Neural cell (in vitro differentiated cells): ENCODE measurements around the gene PGF. TPM values are rescaled to one million over a fixed set of nuclear protein-coding genes. Genes with fewer than 3 reads are reported as not detected.

Experiments used
- H2AFZ ChIP-seq: fragments of 200-600, 300-800 bp; sonication (generic), shearing (Covaris generic); 2 replicates; pipeline ENCODE4 v1.6.0; 2014; ENCODE audit warnings: low read depth, mild to moderate bottlenecking, antibody characterized with exemption, low read length, moderate library complexity
- H3F3A ChIP-seq: fragments of 200-600 bp; shearing (Covaris generic); 2 replicates; pipeline ENCODE4 v1.6.1; 2016; ENCODE audit warnings: mild to moderate bottlenecking, moderate library complexity, mixed read lengths, antibody characterized with exemption, low read length; ENCODE audit not compliant: insufficient read depth, poor library complexity, severe bottlenecking
- H3K27ac ChIP-seq: fragments of 200-600, 300-800 bp; sonication (generic), shearing (Covaris generic); 2 replicates; pipeline ENCODE4 v1.5.1; 2014; ENCODE audit warnings: mild to moderate bottlenecking, low read length, moderate library complexity
- H3K27me3 ChIP-seq: fragments of 300-800, 200-600 bp; sonication (generic), shearing (Covaris generic); 2 replicates; pipeline ENCODE4 v1.6.0; 2014; ENCODE audit warnings: mild to moderate bottlenecking, low read depth, low read length, moderate library complexity; ENCODE audit not compliant: insufficient read depth
- H3K36me3 ChIP-seq: fragments of 300-800, 200-600 bp; sonication (generic), shearing (Covaris generic); 2 replicates; pipeline ENCODE4 v1.5.1; 2014; ENCODE audit warnings: mild to moderate bottlenecking, antibody characterized with exemption, low read length, moderate library complexity; ENCODE audit not compliant: insufficient read depth
- H3K4me2 ChIP-seq: fragments of 300-800, 200-600 bp; sonication (generic), shearing (Covaris generic); 2 replicates; pipeline ENCODE4 v1.6.0; 2014; ENCODE audit warnings: mild to moderate bottlenecking, low read length
- H3K4me3 ChIP-seq: fragments of 300-800, 200-600 bp; sonication (generic), shearing (Covaris generic); 2 replicates; pipeline ENCODE4 v1.5.1; 2014; ENCODE audit warnings: mild to moderate bottlenecking, low read length, moderate library complexity
- H3K79me2 ChIP-seq: fragments of 200-600 bp; shearing (Covaris generic); replicated peaks from 2 replicates; pipeline ENCODE4 v1.6.0; 2014; ENCODE audit warnings: mild to moderate bottlenecking, low read length, moderate library complexity; ENCODE audit not compliant: insufficient read depth
- H3K9ac ChIP-seq: fragments of 300-800, 200-600 bp; sonication (generic), shearing (Covaris generic); 2 replicates; pipeline ENCODE4 v1.6.1; 2016; ENCODE audit warnings: mild to moderate bottlenecking, low read length, mixed read lengths
- H3K9me2 ChIP-seq: fragments of 200-600 bp; shearing (Covaris generic); 2 replicates; pipeline ENCODE4 v1.6.1; 2016; ENCODE audit warnings: mild to moderate bottlenecking, low read length, mixed read lengths; ENCODE audit not compliant: insufficient read depth
- H3K9me3 ChIP-seq: fragments of 200-600, 300-800 bp; sonication (generic), shearing (Covaris generic); 2 replicates; pipeline ENCODE4 v1.6.1; 2016; ENCODE audit warnings: mild to moderate bottlenecking, mixed run types, low read length, moderate library complexity, mixed read lengths
- H4K20me1 ChIP-seq: fragments of 200-600 bp; shearing (Covaris generic); 2 replicates; pipeline ENCODE4 v1.6.1; 2016; ENCODE audit warnings: mild to moderate bottlenecking, mixed run types; ENCODE audit not compliant: insufficient read depth
- CTCF ChIP-seq: fragments of 450-650 bp; IDR thresholded peaks from 2 replicates; pipeline ENCODE4 v1.5.1; 2014; ENCODE audit warnings: antibody characterized with exemption, mild to moderate bottlenecking, moderate library complexity; ENCODE audit not compliant: poor library complexity, severe bottlenecking
- EZH2 ChIP-seq: fragments of 200-600, 300-800 bp; shearing (Covaris generic), sonication (generic); IDR thresholded peaks from 2 replicates; pipeline ENCODE4 v1.6.1; 2014; ENCODE audit warnings: antibody characterized with exemption, low read length, borderline replicate concordance, mild to moderate bottlenecking; ENCODE audit not compliant: insufficient read depth, poor library complexity, severe bottlenecking
- MXI1 ChIP-seq: fragments of 450-650 bp; conservative IDR thresholded peaks from 2 replicates; pipeline ENCODE4 v1.6.1; 2014; ENCODE audit warnings: antibody characterized with exemption, mild to moderate bottlenecking; ENCODE audit not compliant: poor library complexity, severe bottlenecking
- POLR2AphosphoS5 ChIP-seq: IDR thresholded peaks from 2 replicates; pipeline ENCODE4 v1.6.1; 2012
- REST ChIP-seq: IDR thresholded peaks from 2 replicates; pipeline ENCODE4 v1.6.1; 2012; ENCODE audit warnings: borderline replicate concordance
- SMC3 ChIP-seq: fragments of 450-650 bp; conservative IDR thresholded peaks from 2 replicates; pipeline ENCODE4 v1.6.1; 2014; ENCODE audit warnings: antibody characterized with exemption, mild to moderate bottlenecking, moderate library complexity; ENCODE audit not compliant: poor library complexity
- polyA plus RNA-seq: library from polyadenylated mRNA; depleted of rRNA; stranded (reverse); fragments of >200 nt; gene quantifications from 2 replicates; pipeline ENCODE4 v1.2.3, GENCODE V29; 2014

Gene PGF
- polyA plus RNA-seq, 1 donor from 2014 or later, result not detected

- H3K4me3 ChIP-seq, result no peak overlapping the region
- no peak overlapping the region for H3K9ac ChIP-seq
- H2AFZ ChIP-seq, result no peak overlapping the region
- no peak for TF ChIP-seq POLR2AphosphoS5
- TF ChIP-seq CTCF, result no peak
- no peak for TF ChIP-seq MXI1
- no peaks in the 10 kb centered on the region for H3F3A ChIP-seq
- no peak overlapping the region for H3K27ac ChIP-seq
- H4K20me1 ChIP-seq, result no peaks in the 10 kb centered on the region
- no peaks in the 10 kb centered on the region for H3K36me3 ChIP-seq
- no peaks in the 10 kb centered on the region for H3K9me3 ChIP-seq
- H3K9me2 ChIP-seq, result no peaks in the 10 kb centered on the region
- no peak overlapping the region for H3K4me2 ChIP-seq
- H3K27me3 ChIP-seq, result no peaks in the 10 kb centered on the region
- H3K79me2 ChIP-seq, result no peaks in the 10 kb centered on the region
Measured at GRCh38 chr14:74949191-74949601, 6.2 kb downstream of the PGF start.

GRCh38 chr14:74948228-74949175 lies 6.9 kb downstream of the PGF start:
- Histone ChIP-seq H3K9ac (no peak overlapping the region), H3K36me3 (no peaks in the 10 kb centered on the region), H3K79me2 (no peaks in the 10 kb centered on the region), H3K9me3 (no peaks in the 10 kb centered on the region), H3K4me2 (no peak overlapping the region), H3K9me2 (no peaks in the 10 kb centered on the region), H3K4me3 (no peak overlapping the region), H2AFZ (no peak overlapping the region), H3K27me3 (no peaks in the 10 kb centered on the region), H3K27ac (no peak overlapping the region), H3F3A (no peaks in the 10 kb centered on the region), H4K20me1 (no peaks in the 10 kb centered on the region)
- no peak for TF ChIP-seq EZH2
- TF ChIP-seq SMC3, result no peak
- no peak for TF ChIP-seq CTCF
- no peak for TF ChIP-seq REST
